Stomach (tissue), 9 donors: ENCODE measurements around the gene CBR4. TPM values are rescaled to one million over a fixed set of nuclear protein-coding genes. Genes with fewer than 3 reads are reported as not detected.

Source experiments
- DNase-seq, 2 donors: peaks; one replicate each; pipeline versions ENCODE4 v3.0.0 to v3.0.0-alpha.2; 2013 to 2019
- H3K27ac ChIP-seq, 5 donors: fragments of 200-600 bp in 4 of 5; sonication (generic) in 4 of 5; one replicate each; pipeline ENCODE4 v1.5.1; 2013 to 2019; ENCODE audit warnings: mild to moderate bottlenecking in 1 of 5, moderate library complexity in 1 of 5
- H3K27me3 ChIP-seq, 3 donors: fragments of 200-600 bp; sonication (generic); one replicate each; pipeline ENCODE4 v1.5.1; 2017 to 2019; ENCODE audit warnings: mixed run types in 1 of 3
- H3K36me3 ChIP-seq, 4 donors: fragments of 200-600 bp; sonication (generic); 1 replicate in 3 of 4; 2 replicates in 1 of 4; pipeline ENCODE4 v1.5.1; 2016 to 2019
- H3K4me1 ChIP-seq, 4 donors: fragments of 200-600 bp; sonication (generic); one replicate each; pipeline ENCODE4 v1.5.1; 2016 to 2019
- H3K4me3 ChIP-seq, 4 donors: fragments of 200-600 bp; sonication (generic) in 3 of 4; one replicate each; pipeline ENCODE4 v1.5.1; 2016 to 2019; ENCODE audit warnings: mild to moderate bottlenecking in 1 of 4
- H3K9me3 ChIP-seq, 4 donors: fragments of 200-600 bp; sonication (generic); one replicate each; pipeline ENCODE4 v1.5.1; 2016 to 2019
- CTCF ChIP-seq, 7 experiments: fragments of 450-650 bp in 4 of 7; fragments of 200-600 bp in 3 of 7; sonication (generic) in 3 of 7; IDR thresholded peaks; one replicate each; pipeline ENCODE4 v1.5.1; 2016 to 2019; ENCODE audit warnings: antibody characterized with exemption in 7 of 7, control low read depth in 2 of 7, mild to moderate bottlenecking in 1 of 7
- EP300 ChIP-seq: sonication (generic); formaldehyde crosslinking; IDR thresholded peaks from one replicate; pipeline ENCODE4 v1.6.1; 2017; ENCODE audit warnings: antibody characterized with exemption
- POLR2A ChIP-seq, 4 donors: fragments of 450-650 bp; IDR thresholded peaks; one replicate each; pipeline ENCODE4 v1.6.1; 2016; ENCODE audit warnings: antibody characterized with exemption in 4 of 4, control low read depth in 2 of 4, mild to moderate bottlenecking in 1 of 4, moderate library complexity in 1 of 4
- POLR2AphosphoS5 ChIP-seq, 3 donors: sonication (generic); formaldehyde crosslinking; IDR thresholded peaks; one replicate each; pipeline ENCODE4 v1.6.1; 2016; ENCODE audit warnings: antibody characterized with exemption in 3 of 3
- WGBS, 5 donors: extraction: QIAGEN DNeasy Blood & Tissue Kit in 3 of 5; methylation state at CpG; one replicate each; pipeline versions ENCODE4 v1.1.5 to v1.1.7; 2013 to 2018; 5-methylcytosine and 5-hydroxymethylcytosine counted together
- intact Hi-C: fragments of 100-400 bp; cut with DNase I; formaldehyde crosslinking; loops from one replicate; pipeline ENCODE4 v1.15.1; 2023; ENCODE audit warnings: low total_unique reads
- polyA plus RNA-seq, 3 donors: library from polyadenylated mRNA; stranded (reverse); fragments of 200-250 nt; gene quantifications; one replicate each; pipeline ENCODE4 v1.2.3, GENCODE V29; 2013
- total RNA-seq, 5 donors: library from RNA; depleted of rRNA; stranded (reverse); fragments of >200 nt; gene quantifications; one replicate each; pipeline versions ENCODE4 v1.1.0 to v1.2.3, GENCODE V29; 2014 to 2016
- donor health status: healthy with polysubstance abuse.
- donor health status: Bipolar disorder and iron deficiency.
- donor health status: healthy.

Gene CBR4
- total and polyA plus RNA-seq, 8 donors: 4.1 to 48.7 (median 13.4) TPM; not detected in 1

GRCh38 chr4:169013396-169013795 is 3.3 kb upstream of the CBR4 start:
- Histone ChIP-seq H3K27ac (no peak overlapping the region), H3K4me3 (no peak overlapping the region), H3K4me1 (peaks cover 9 to 41% (median 26%) of the 10 kb centered on the region in 4 donors), H3K27me3 (no peaks in the 10 kb centered on the region), H3K9me3 (no peaks in the 10 kb centered on the region), H3K36me3 (no peaks in the 10 kb centered on the region)
- WGBS, 5 donors: 73 to 88% (median 84%) methylated on average over 1 of the region's 1 CpG
- intact Hi-C loops: loop anchor here (10.0 kb wide), 1 partner anchor 471 kb away; no protein-coding TSS in a partner anchor
- no peak for TF ChIP-seq CTCF (IDR thresholded peaks at IDR 0.05)
- TF ChIP-seq EP300: no peak
- TF ChIP-seq POLR2AphosphoS5 (IDR thresholded peaks at IDR 0.05): no peak
- no peak for TF ChIP-seq POLR2A (IDR thresholded peaks at IDR 0.05)
- no peak for DNase-seq

- no peaks in the 10 kb centered on the region for H3K36me3 ChIP-seq
- no peak overlapping the region for H3K4me3 ChIP-seq
- no peaks in the 10 kb centered on the region for H3K27me3 ChIP-seq
- no peak overlapping the region for H3K27ac ChIP-seq
- H3K4me1 ChIP-seq: peaks cover 14 to 55% (median 34%) of the 10 kb centered on the region in 4 donors
- DNase-seq: no peak
- TF ChIP-seq POLR2A (IDR thresholded peaks at IDR 0.05) (no peak), EP300 (no peak), POLR2AphosphoS5 (IDR thresholded peaks at IDR 0.05) (no peak), CTCF (IDR thresholded peaks at IDR 0.05) (no peak)
- intact Hi-C loops: loop anchor here (10.0 kb wide), 1 partner anchor 473 kb away; no protein-coding TSS in a partner anchor
- no peaks in the 10 kb centered on the region for H3K9me3 ChIP-seq
- WGBS, 5 donors: 73 to 91% (median 80%) methylated on average over 2 of the region's 2 CpGs
Measured at GRCh38 chr4:169012049-169012448, 2.0 kb upstream of the CBR4 start.

- intact Hi-C loops: loop anchor here (10.0 kb wide), 1 partner anchor 475 kb away; no protein-coding TSS in a partner anchor
- peaks cover 22 to 56% (median 40%) of the 10 kb centered on the region in 4 donors for H3K4me1 ChIP-seq
- no peak for TF ChIP-seq CTCF (IDR thresholded peaks at IDR 0.05)
- peak in 1 of 3 donors; percentile 18 for TF ChIP-seq POLR2AphosphoS5 (IDR thresholded peaks at IDR 0.05)
- no peak for TF ChIP-seq EP300
- peaks cover 0 to 13% (median 9%) of the 10 kb centered on the region in 4 donors for H3K36me3 ChIP-seq
- H3K27ac ChIP-seq: peak overlapping the region; percentile 89 to 96 (median 93)
- 0 to 1% (median 0%) methylated on average over 35 to 44 of the region's 44 CpGs for WGBS, 5 donors
- H3K4me3 ChIP-seq: peak overlapping the region; percentile 57 to 70 (median 63)
- H3K9me3 ChIP-seq: no peaks in the 10 kb centered on the region
- no peaks in the 10 kb centered on the region for H3K27me3 ChIP-seq
- DNase-seq: peak; percentile 63 to 88
Measured at GRCh38 chr4:169009286-169010124, 550 bp downstream of the CBR4 start.

DNA sequence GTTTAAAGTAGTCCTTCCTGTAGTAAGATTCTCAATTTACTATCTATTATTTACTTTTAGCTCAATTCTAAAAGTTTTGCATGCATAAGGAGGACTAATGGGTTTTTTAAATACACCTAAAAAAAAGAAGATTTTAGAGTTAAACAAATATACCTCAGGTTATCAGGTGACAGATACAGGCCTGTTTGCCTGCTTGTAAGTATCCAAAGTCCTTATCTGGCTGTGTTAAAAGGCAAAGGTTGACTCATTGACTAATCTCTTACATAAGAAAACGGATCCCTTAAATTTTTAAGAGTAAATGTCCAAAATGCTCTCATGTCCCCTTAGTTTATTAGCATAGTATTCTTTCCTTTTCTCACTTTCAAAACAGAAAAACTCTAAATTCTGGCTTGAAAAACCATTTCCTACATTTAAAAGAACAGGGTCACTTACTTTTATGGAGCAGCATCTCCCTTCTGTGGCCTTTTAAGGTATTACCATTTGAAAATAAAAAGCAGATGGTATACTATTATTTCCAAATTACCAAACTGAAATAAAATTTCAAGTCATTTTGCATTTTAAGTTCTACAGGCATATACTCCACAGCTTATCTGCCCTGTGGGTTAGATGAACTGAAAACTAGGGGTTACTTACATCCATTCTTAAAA is 4.5 kb downstream of the CBR4 start:
- Histone ChIP-seq H3K4me1 (peaks cover 22 to 52% (median 38%) of the 10 kb centered on the region in 4 donors), H3K9me3 (no peaks in the 10 kb centered on the region), H3K27ac (no peak overlapping the region), H3K36me3 (peaks cover 11 to 45% (median 41%) of the 10 kb centered on the region in 4 donors), H3K27me3 (no peaks in the 10 kb centered on the region), H3K4me3 (no peak overlapping the region)
- TF ChIP-seq CTCF (IDR thresholded peaks at IDR 0.05) (peak in 4 of 7 experiments; percentile 14 to 29 (median 21)), POLR2AphosphoS5 (IDR thresholded peaks at IDR 0.05) (no peak), EP300 (no peak), POLR2A (IDR thresholded peaks at IDR 0.05) (no peak)
- DNase-seq: no peak
- 21 to 48% (median 35%) methylated on average over 1 of the region's 1 CpG for WGBS, 5 donors
- intact Hi-C loops: no loop called here
